Smooth muscle cell of the brain vasculature (primary cell): ENCODE results near the gene APEH.
A peak's percentile ranks its signal among the peaks of the same experiment; 100 is the strongest.

Experiments
- DNase-seq: peaks from one replicate; pipeline ENCODE4 v3.0.0-alpha.2; 2012; ENCODE audit warnings: low read depth, low spot score

The APEH gene

GRCh38 chr3:49673715-49674496 lies at the start of gene APEH:
Gene APEH, plus strand, starts transcription at chr3:49674351. Its CDS starts 51 bp downstream, at chr3:49674402.
- peak; percentile 79 for DNase-seq

DNA sequence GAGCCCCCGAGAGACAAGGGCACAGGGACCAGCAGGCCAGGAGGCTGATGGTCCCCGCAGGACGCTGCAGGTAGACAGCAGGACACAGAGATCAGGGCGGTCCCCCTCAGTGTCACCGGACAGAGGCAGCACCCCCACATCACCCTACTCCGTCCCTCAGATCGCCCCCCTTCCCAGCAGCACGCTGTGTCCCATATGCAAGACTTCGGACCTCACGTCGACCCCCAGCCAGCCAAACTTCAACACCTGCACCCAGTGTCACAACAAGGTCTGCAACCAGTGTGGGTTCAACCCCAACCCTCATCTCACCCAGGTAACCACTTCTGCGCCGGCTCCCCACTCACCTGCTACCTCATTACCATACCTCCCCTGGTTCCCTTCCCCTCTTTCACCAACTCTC lies 49.1 kb upstream of the APEH start:
- DNase-seq: no peak

DNA sequence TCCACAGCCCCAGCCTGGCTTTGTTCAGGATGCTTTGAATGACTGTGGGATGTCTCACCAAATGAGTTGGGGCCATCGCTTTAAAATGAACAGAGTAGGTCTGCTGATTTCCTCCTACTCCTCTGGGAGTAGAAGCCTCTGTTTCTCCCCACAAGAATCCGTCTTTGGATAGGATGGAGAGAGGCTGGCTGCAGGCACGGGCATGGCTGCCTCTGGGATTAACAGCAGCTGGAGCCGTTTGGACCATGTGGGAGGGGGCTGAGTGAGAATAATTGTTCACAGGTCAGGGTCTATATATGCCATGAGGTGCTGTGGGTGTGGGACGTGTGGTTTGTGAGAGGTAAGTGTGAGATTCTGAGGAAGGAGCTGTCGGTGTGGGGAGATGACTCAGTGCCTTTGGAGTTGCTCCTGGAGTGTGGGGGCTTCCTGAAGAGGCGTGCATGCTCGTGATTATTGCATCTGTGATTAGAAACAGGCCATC lies 48.0 kb upstream of the APEH start:
- DNase-seq: no peak

GRCh38 chr3:49626796-49627195 lies 47.4 kb upstream of the APEH start:
- DNase-seq: no peak

GRCh38 chr3:49627634-49628033 lies 46.5 kb upstream of the APEH start:
- DNase-seq: no peak

DNA sequence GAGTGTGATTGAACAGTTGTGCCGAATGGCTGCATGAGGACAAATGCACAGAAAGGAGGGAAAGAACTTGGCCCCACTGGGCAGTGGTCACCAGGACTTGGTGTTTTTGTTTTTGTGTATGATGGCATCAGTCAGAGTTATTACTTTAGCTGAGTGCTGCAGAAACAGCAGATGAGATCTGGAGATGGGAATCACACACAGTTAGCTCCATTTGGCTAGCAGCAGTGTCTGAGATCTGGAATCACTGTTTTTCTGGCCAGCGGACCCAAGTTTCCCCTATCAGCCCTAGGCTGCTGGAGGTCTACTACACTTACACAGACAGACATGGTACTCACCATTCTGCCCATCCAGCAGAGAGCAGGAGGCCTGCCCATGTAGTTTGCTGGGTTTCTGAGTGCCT lies 45.9 kb upstream of the APEH start:
- DNase-seq: no peak

DNA sequence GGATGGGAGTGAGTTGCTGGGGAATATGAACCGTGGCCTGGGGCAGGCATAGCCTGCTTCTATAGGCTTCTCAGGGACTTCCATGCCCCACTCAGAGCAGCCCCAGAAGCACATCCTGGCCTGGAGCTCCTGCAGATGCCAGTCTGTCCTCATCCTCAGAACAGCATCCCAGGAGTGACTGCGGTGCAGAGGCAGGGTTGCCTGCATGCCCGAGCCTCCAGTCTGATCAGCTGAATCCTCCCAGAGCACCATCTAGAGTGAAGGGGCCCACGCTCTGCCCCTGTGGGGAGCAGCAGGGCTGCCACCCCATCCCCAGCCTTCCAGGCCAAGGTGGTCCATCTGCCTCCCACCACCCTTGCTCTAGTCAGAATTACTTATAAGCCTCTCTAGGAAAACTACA lies 44.7 kb upstream of the APEH start:
- DNase-seq: no peak

DNA sequence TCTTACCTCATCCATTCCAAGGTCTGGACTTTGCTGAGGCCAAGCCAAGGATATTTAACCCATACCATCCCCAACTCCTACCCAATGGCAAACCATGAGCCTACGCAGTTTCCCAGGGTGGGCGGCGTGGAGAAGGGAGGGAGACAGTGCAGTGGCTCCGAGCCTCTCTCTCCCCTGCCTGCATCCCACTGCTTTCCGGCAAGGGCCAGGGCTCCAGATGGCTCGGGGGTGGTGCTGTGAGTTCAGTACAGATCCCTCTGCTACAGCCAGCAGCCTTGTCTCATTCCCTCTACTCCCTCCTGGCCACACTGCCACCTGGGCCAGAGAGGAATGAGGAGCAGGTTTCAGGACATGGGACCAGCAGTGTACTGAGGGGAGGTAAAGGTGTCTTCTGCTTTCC lies 44.3 kb upstream of the APEH start:
- no peak for DNase-seq

DNA sequence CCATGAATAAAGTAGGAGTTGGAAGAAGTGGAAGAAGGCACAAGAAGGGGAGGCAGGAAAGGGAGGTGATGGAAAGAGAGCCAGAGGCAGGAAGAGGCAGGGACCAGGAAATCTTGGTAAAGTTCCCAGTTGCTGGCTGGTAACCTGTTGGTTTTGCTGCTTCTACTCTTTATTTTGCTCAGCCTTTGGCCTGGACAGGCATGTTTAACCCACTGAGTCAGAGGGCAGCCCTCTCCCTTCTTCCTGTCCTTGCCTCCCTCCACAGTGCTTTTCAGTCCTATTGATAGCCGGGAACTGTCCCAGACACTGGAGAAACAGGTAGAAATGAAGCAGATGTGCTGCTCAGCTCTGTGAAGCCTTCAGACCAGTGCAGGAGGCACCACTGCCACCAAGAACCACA lies 43.4 kb upstream of the APEH start:
- no peak for DNase-seq

GRCh38 chr3:49634736-49635135 lies 39.4 kb upstream of the APEH start:
- DNase-seq: no peak

DNA sequence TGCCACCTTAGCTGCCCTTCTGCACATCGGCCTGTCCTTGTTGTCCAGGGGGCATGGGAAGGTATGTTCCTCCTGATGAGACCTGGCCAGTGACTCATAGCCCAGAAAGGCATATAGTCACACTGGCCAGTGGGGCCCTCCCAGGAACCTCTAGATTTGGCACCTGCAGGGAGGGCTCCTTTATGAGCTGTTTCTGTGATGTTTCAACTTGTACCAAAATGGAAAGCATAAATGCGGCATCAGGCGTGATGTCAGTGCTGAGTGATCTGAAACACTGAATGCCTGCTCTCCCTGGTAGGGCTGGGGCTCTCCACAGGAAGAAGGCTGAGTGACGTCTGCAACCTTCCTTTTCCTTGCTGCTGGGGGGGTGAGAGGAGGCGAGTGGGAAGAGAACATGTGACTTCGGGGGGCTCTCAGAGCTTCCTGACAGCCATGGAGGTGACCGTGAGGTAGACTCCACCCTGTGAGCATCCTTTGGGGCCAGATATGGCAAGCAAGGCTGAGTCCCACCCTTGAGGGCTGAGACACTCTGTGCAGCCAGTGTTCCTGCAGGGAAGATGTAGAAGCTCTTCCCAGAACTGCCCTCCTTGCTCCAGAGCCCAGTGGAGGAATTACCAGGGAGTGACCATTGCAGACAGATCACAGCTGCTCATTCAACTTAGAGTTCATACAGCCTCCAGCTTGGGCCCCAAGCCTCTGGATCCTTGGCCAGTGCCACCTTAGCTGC lies 37.1 kb upstream of the APEH start:
- no peak for DNase-seq

DNA sequence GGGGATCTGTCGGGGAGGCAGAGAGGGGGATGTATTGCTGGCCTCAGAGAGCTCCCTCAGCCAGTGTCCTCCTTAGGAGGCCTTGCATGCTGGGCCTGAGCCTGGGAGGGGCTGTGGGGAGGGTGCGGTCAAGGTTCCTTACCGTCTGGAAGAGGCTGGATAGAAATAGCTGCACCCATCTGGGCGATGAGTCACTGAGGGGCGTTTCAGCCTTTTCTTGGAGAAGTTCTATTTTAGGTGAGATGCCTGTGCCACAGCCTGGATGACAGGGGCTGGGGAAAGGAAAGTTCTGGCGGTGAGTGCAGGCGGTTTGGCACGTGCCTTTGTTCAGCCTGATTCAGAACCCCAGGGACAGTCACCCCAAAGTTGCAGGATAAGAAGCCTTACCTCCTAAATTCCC lies 35.7 kb upstream of the APEH start:
- no peak for DNase-seq

GRCh38 chr3:49639551-49639950 lies 34.6 kb upstream of the APEH start:
- no peak for DNase-seq

- no peak for DNase-seq
Observed at GRCh38 chr3:49641292-49641691, 32.9 kb upstream of the APEH start.

DNA sequence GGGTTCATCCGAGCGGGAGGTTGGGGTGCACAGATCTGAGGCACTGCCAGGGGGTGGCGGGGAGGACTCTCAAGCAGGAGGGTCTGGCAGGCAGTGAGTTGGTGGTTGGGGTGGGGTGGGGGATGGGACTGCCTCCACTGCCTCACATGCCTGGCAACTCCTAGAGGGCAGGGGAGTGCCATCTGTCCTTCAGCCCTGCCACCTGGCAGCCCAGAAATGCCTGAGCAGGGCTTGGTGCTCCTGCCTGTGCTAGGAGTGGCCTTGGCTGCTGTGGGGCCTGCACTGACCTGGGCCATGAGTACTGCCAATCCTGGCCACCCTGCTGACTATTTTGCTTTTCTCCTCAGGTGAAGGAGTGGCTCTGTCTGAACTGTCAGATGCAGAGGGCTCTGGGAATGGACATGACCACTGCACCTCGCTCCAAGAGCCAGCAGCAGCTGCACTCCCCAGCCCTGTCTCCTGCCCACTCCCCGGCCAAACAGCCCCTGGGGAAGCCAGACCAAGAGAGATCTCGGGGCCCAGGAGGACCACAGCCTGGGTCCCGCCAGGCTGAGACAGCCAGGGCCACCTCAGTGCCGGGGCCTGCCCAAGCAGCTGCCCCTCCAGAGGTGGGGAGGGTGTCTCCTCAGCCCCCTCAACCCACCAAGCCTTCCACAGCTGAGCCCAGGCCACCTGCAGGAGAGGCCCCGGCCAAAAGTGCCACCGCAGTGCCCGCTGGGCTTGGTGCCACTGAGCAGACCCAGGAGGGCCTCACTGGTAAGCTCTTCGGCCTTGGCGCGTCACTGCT lies 32.0 kb upstream of the APEH start:
- DNase-seq: no peak

DNA sequence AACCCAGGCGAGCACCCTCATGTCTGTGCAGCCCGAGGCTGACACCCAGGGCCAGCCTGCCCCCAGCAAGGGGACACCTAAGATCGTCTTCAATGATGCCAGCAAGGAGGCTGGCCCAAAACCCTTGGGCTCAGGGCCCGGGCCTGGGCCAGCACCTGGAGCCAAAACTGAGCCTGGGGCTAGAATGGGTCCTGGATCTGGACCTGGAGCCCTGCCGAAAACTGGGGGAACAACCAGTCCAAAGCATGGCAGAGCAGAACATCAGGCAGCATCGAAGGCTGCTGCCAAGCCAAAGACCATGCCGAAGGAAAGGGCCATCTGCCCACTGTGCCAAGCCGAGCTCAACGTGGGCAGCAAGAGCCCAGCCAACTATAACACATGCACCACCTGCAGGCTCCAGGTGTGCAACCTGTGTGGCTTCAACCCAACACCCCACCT lies 31.4 kb upstream of the APEH start:
- DNase-seq: no peak

DNA sequence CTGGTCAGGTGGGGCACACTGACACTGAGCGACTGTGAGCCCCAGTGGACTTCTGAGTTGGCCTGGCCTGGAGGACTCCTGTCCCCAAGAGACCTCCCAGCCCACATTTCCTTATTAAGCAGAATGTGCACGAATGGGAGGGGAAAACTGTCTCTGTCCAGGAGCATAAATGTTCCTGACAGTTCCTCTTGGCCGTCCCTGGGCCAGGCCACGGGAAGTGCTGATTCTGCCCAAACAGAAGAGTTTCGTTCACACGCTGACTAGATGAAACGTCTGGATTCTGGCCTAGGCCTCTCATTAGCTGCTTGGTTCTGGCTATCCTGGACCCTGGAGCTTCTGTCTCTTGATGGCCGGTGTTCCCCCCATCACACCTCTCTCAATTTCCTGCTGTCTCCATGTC lies 29.5 kb upstream of the APEH start:
- DNase-seq: no peak

DNA sequence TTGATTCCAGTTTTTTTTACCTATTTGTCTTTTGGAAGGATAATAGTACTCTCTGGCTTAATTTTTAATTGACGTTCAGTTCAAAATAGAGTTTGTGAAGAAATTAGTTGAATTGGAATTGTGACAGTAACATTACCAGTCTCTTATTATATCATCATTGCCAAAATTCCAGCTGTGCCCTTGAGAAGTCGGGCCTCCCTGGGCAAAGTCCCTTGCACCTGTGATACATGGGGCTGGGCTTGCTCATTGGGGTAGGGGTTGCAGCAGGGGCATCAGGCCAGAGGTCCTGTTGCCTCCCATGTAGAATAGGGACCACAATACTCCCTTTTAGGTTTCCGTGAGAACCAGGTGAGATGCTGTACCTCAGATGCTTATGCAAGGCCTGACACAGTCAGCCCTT lies 27.9 kb upstream of the APEH start:
- DNase-seq: no peak

GRCh38 chr3:49647741-49648140 lies 26.4 kb upstream of the APEH start:
- no peak for DNase-seq

DNA sequence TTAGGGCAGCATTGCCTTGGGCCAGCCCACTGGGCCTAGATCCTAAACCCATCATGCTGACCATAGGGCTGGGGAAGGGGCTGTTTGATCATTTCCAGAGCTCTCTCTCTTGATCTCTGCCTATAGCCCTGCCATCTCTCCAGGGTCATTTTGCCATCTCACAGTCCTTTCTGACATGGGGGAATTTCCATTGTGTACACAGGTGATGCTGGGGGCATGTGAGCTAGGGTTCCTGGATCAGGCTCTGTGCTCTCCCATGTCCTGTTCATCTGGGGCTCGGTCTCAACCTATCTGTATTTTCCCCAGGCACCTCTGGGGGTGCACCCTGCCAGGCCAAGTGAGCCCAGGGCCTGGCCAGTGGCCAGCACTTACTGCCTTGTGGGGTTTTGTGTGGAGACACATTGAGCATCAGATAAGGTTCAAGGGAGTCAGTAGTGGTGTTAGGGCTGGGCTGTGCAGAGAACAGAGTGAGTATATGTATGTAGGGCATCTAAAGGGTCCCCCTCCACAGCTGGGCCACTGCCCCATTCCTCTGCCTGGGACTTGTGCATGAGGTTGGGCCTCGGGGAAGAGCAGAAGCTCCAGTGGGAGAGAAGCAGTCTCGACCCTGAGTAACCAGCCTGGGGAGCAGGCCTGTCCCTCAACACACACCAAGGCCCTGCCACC lies 25.7 kb upstream of the APEH start:
- no peak for DNase-seq

- DNase-seq: no peak
Observed at GRCh38 chr3:49649576-49649975, 24.6 kb upstream of the APEH start.

GRCh38 chr3:49650177-49650576 lies 24.0 kb upstream of the APEH start:
- no peak for DNase-seq
